Endothelial cell (in vitro differentiated cells): Measurements from ENCODE around the gene CD79A. TPM values are rescaled to one million over a fixed set of nuclear protein-coding genes. Genes with fewer than 3 reads are reported as not detected.

Source experiments
- DNase-seq: peaks from one replicate; pipeline ENCODE4 v3.0.0; 2021; ENCODE audit warnings: low spot score
- H3K27ac Mint-ChIP-seq: one replicate; pipeline ENCODE4 v1.8.0; 2021; ENCODE audit warnings: mixed read lengths, inconsistent platforms; ENCODE audit not compliant: unreplicated experiment
- H3K27me3 Mint-ChIP-seq: one replicate; pipeline ENCODE4 v1.8.0; 2021; ENCODE audit warnings: mild to moderate bottlenecking, moderate library complexity, mixed read lengths, inconsistent platforms; ENCODE audit not compliant: unreplicated experiment
- H3K36me3 Mint-ChIP-seq: one replicate; pipeline ENCODE4 v1.8.0; 2021; ENCODE audit warnings: mild to moderate bottlenecking, low read depth, mixed read lengths, inconsistent platforms; ENCODE audit not compliant: unreplicated experiment
- H3K4me1 Mint-ChIP-seq: one replicate; pipeline ENCODE4 v1.8.0; 2021; ENCODE audit warnings: mild to moderate bottlenecking, mixed read lengths, inconsistent platforms; ENCODE audit not compliant: unreplicated experiment
- H3K4me3 Mint-ChIP-seq: one replicate; pipeline ENCODE4 v1.8.0; 2021; ENCODE audit warnings: mild to moderate bottlenecking, mixed read lengths, inconsistent platforms; ENCODE audit not compliant: unreplicated experiment
- H3K9me3 Mint-ChIP-seq: one replicate; pipeline ENCODE4 v1.8.0; 2021; ENCODE audit warnings: mixed read lengths, inconsistent platforms; ENCODE audit not compliant: unreplicated experiment
- CTCF ChIP-seq: fragments of 200-600 bp; sonication (generic); IDR thresholded peaks from one replicate; pipeline ENCODE4 v1.5.0; 2021; ENCODE audit warnings: antibody characterized with exemption; ENCODE audit not compliant: unreplicated experiment
- total RNA-seq: library from RNA; stranded (reverse); fragmentation: NEBNext Ultra II Directional; extraction: Animal tissue kit (Norgen Biotek cat#: 25700); gene quantifications from one replicate; pipeline ENCODE4 v1.2.1, GENCODE V29; 2021; ENCODE audit not compliant: unreplicated experiment

CD79A gene
- total RNA-seq, 1 donor from 2014 or later, result 1.1 TPM

GRCh38 chr19:41924151-41925145 lies 47.4 kb downstream of the CD79A start:
- no peak for TF ChIP-seq CTCF
- Mint-ChIP-seq H3K36me3 (peaks cover 13% of the 10 kb centered on the region), H3K27ac (no peak overlapping the region), H3K9me3 (no peaks in the 10 kb centered on the region), H3K27me3 (peaks cover 19% of the 10 kb centered on the region), H3K4me1 (peaks cover 20% of the 10 kb centered on the region), H3K4me3 (no peak overlapping the region)
- DNase-seq, result no peak

GRCh38 chr19:41925208-41926003 lies 48.3 kb downstream of the CD79A start:
- peaks cover 13% of the 10 kb centered on the region for H3K36me3 Mint-ChIP-seq

GRCh38 chr19:41926028-41926762 lies 49.1 kb downstream of the CD79A start:
- DNase-seq, result no peak
- H3K9me3 Mint-ChIP-seq, result no peaks in the 10 kb centered on the region

More at GRCh38 chr19:41925208-41926003, 48.3 kb downstream of the CD79A start:
- DNase-seq, result no peak
- H3K4me3 Mint-ChIP-seq, result no peak overlapping the region
- H3K27ac Mint-ChIP-seq, result no peak overlapping the region
- H3K4me1 Mint-ChIP-seq, result peaks cover 20% of the 10 kb centered on the region
- no peak for TF ChIP-seq CTCF
- H3K27me3 Mint-ChIP-seq, result peaks cover 28% of the 10 kb centered on the region
- H3K9me3 Mint-ChIP-seq, result no peaks in the 10 kb centered on the region

GRCh38 chr19:41926763-41927496 lies 49.9 kb downstream of the CD79A start:
- Mint-ChIP-seq H3K9me3 (no peaks in the 10 kb centered on the region), H3K27me3 (peaks cover 31% of the 10 kb centered on the region), H3K36me3 (peaks cover 10% of the 10 kb centered on the region), H3K4me1 (peaks cover 16% of the 10 kb centered on the region), H3K4me3 (no peak overlapping the region), H3K27ac (no peak overlapping the region)
- no peak for TF ChIP-seq CTCF
- no peak for DNase-seq

More at GRCh38 chr19:41926028-41926762, 49.1 kb downstream of the CD79A start:
- peaks cover 31% of the 10 kb centered on the region for H3K27me3 Mint-ChIP-seq
- H3K4me1 Mint-ChIP-seq, result peaks cover 19% of the 10 kb centered on the region
- no peak overlapping the region for H3K4me3 Mint-ChIP-seq
- no peak for TF ChIP-seq CTCF
- peaks cover 13% of the 10 kb centered on the region for H3K36me3 Mint-ChIP-seq
- no peak overlapping the region for H3K27ac Mint-ChIP-seq
